ENCODE data around the gene ARAF. TPM values are rescaled to one million over a fixed set of nuclear protein-coding genes. Genes with fewer than 3 reads are reported as not detected.

ARAF gene
- total RNA-seq, 1 experiment from 2014 or later = 31.1 TPM

- Histone ChIP-seq H3K4me1 (replicated peaks; ENCODE audit: insufficient read depth) (no peaks in the 10 kb centered on the region), H3F3A (ENCODE audit: insufficient read depth, low read depth) (no peaks in the 10 kb centered on the region), H4K20me1 (ENCODE audit: insufficient read depth) (no peaks in the 10 kb centered on the region), H2AFZ (no peak overlapping the region), H3K36me3 (ENCODE audit: low read depth) (no peaks in the 10 kb centered on the region), H3K79me2 (ENCODE audit: low read depth) (no peaks in the 10 kb centered on the region), H3K9me2 (ENCODE audit: insufficient read depth) (no peaks in the 10 kb centered on the region), H3K4me3 (no peak overlapping the region), H3K27me3 (ENCODE audit: insufficient read depth, low read depth) (no peaks in the 10 kb centered on the region), H3K9me3 (ENCODE audit: insufficient read depth, low read depth) (no peaks in the 10 kb centered on the region), H3K4me2 (no peak overlapping the region), H3K27ac (no peak overlapping the region)
- DNase-seq = no peak
- ChIA-PET POLR2A (ENCODE audit: unreplicated experiment) (no interaction called here), CTCF (no interaction called here)
- intact Hi-C loops (cut with micrococcal nuclease; ENCODE audit: unreplicated experiment) = no loop called here
- no TSS peak for BruUV-seq (replicated peaks)
- TF ChIP-seq EZH2 (IDR thresholded peaks at IDR 0.05; ENCODE audit: low read depth) = no peak
Measured at GRCh38 chrX:47611926-47612325, 50.9 kb downstream of the ARAF start.

GRCh38 chrX:47612418-47612817 lies 51.4 kb downstream of the ARAF start:
- ChIA-PET POLR2A (ENCODE audit: unreplicated experiment) (no interaction called here), CTCF (no interaction called here)
- intact Hi-C loops (cut with micrococcal nuclease; ENCODE audit: unreplicated experiment) = no loop called here
- H3K4me1 ChIP-seq (replicated peaks; ENCODE audit: insufficient read depth) = no peaks in the 10 kb centered on the region
- no peaks in the 10 kb centered on the region for H3K27me3 ChIP-seq (ENCODE audit: insufficient read depth, low read depth)
- H3K27ac ChIP-seq = no peak overlapping the region
- no peak overlapping the region for H2AFZ ChIP-seq
- H3K9me3 ChIP-seq (ENCODE audit: insufficient read depth, low read depth) = no peaks in the 10 kb centered on the region
- H3K4me3 ChIP-seq = no peak overlapping the region
- H3K9me2 ChIP-seq (ENCODE audit: insufficient read depth) = no peaks in the 10 kb centered on the region
- TF ChIP-seq, protein P1, sequence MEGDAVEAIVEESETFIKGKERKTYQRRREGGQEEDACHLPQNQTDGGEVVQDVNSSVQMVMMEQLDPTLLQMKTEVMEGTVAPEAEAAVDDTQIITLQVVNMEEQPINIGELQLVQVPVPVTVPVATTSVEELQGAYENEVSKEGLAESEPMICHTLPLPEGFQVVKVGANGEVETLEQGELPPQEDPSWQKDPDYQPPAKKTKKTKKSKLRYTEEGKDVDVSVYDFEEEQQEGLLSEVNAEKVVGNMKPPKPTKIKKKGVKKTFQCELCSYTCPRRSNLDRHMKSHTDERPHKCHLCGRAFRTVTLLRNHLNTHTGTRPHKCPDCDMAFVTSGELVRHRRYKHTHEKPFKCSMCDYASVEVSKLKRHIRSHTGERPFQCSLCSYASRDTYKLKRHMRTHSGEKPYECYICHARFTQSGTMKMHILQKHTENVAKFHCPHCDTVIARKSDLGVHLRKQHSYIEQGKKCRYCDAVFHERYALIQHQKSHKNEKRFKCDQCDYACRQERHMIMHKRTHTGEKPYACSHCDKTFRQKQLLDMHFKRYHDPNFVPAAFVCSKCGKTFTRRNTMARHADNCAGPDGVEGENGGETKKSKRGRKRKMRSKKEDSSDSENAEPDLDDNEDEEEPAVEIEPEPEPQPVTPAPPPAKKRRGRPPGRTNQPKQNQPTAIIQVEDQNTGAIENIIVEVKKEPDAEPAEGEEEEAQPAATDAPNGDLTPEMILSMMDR (conservative IDR thresholded peaks at IDR 0.05) = no peak
- TF ChIP-seq EZH2 (IDR thresholded peaks at IDR 0.05; ENCODE audit: low read depth) = no peak
- no peaks in the 10 kb centered on the region for H3K36me3 ChIP-seq (ENCODE audit: low read depth)
- no TSS peak for BruUV-seq (replicated peaks)
- H4K20me1 ChIP-seq (ENCODE audit: insufficient read depth) = no peaks in the 10 kb centered on the region
- DNase-seq = no peak
- H3F3A ChIP-seq (ENCODE audit: insufficient read depth, low read depth) = no peaks in the 10 kb centered on the region
- H3K4me2 ChIP-seq = no peak overlapping the region
- no peaks in the 10 kb centered on the region for H3K79me2 ChIP-seq (ENCODE audit: low read depth)

GRCh38 chrX:47613082-47613481 lies 52.1 kb downstream of the ARAF start:
- Histone ChIP-seq H3K36me3 (ENCODE audit: low read depth) (no peaks in the 10 kb centered on the region), H3K79me2 (ENCODE audit: low read depth) (no peaks in the 10 kb centered on the region), H3K27ac (no peak overlapping the region), H4K20me1 (ENCODE audit: insufficient read depth) (no peaks in the 10 kb centered on the region), H3K27me3 (ENCODE audit: insufficient read depth, low read depth) (no peaks in the 10 kb centered on the region), H2AFZ (no peak overlapping the region), H3K4me2 (no peak overlapping the region), H3K4me3 (no peak overlapping the region), H3K9me3 (ENCODE audit: insufficient read depth, low read depth) (no peaks in the 10 kb centered on the region), H3K9me2 (ENCODE audit: insufficient read depth) (no peaks in the 10 kb centered on the region), H3K4me1 (replicated peaks; ENCODE audit: insufficient read depth) (no peaks in the 10 kb centered on the region), H3F3A (ENCODE audit: insufficient read depth, low read depth) (no peaks in the 10 kb centered on the region)
- no TSS peak for BruUV-seq (replicated peaks)
- intact Hi-C loops (cut with micrococcal nuclease; ENCODE audit: unreplicated experiment) = no loop called here
- POLR2A ChIA-PET (ENCODE audit: unreplicated experiment) = no interaction called here
- CTCF ChIA-PET = no interaction called here
- no peak for DNase-seq
- TF ChIP-seq, protein P1 (conservative IDR thresholded peaks at IDR 0.05) = no peak
- no peak for TF ChIP-seq EZH2 (IDR thresholded peaks at IDR 0.05; ENCODE audit: low read depth)

DNA sequence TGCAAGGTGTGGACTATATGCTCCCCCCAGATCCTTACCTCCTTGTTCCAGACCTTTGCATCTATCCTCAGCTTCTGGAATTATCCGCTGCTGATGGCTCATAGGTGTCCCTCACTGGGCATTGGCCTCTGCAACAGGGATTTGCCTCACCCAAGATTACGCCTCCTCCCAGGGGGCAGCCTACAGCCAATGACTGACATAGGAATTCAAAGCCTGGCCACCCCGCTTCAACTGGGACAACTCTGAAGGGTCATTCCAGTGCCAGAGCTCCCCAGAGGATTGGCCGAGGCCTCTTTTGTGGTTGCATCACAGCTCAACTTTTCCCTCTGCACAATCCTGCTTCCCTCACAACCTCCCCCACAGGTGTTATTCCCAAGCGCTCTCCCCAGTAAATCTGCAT lies 53.6 kb downstream of the ARAF start:
- POLR2A ChIA-PET (ENCODE audit: unreplicated experiment) = no interaction called here
- no peak for DNase-seq
- TF ChIP-seq, protein P1 (conservative IDR thresholded peaks at IDR 0.05) = no peak
- no peak for TF ChIP-seq EZH2 (IDR thresholded peaks at IDR 0.05; ENCODE audit: low read depth)
- Histone ChIP-seq H2AFZ (no peak overlapping the region), H3K27ac (no peak overlapping the region), H4K20me1 (ENCODE audit: insufficient read depth) (no peaks in the 10 kb centered on the region), H3K27me3 (ENCODE audit: insufficient read depth, low read depth) (no peaks in the 10 kb centered on the region), H3K79me2 (ENCODE audit: low read depth) (no peaks in the 10 kb centered on the region), H3F3A (ENCODE audit: insufficient read depth, low read depth) (no peaks in the 10 kb centered on the region), H3K4me1 (replicated peaks; ENCODE audit: insufficient read depth) (no peaks in the 10 kb centered on the region), H3K4me3 (no peak overlapping the region), H3K4me2 (no peak overlapping the region), H3K9me3 (ENCODE audit: insufficient read depth, low read depth) (no peaks in the 10 kb centered on the region), H3K9me2 (ENCODE audit: insufficient read depth) (no peaks in the 10 kb centered on the region), H3K36me3 (ENCODE audit: low read depth) (no peaks in the 10 kb centered on the region)
- CTCF ChIA-PET = no interaction called here
- intact Hi-C loops (cut with micrococcal nuclease; ENCODE audit: unreplicated experiment) = no loop called here
- no TSS peak for BruUV-seq (replicated peaks)
